Measurements from ENCODE around the gene ATP8A1. TPM values are rescaled to one million over a fixed set of nuclear protein-coding genes. Genes with fewer than 3 reads are reported as not detected.

Gene ATP8A1
- total RNA-seq, 1 experiment from 2014 or later: 14.3 TPM

- DNase-seq (ENCODE audit: low spot score): no peak
- ATAC-seq: no peak
- H3K27ac Mint-ChIP-seq: no peak overlapping the region
- peaks cover 5% of the 10 kb centered on the region; the same call in 1 of the 2 replicates for H3K4me1 Mint-ChIP-seq
- peaks cover 2% of the 10 kb centered on the region; the same call in 1 of the 2 replicates for H3K36me3 Mint-ChIP-seq
- no peak overlapping the region for H3K4me3 Mint-ChIP-seq
- ChIA-PET POLR2A (no interaction called here), CTCF (no interaction called here)
- TF ChIP-seq ZBTB43 (CRISPR knock-in tag; IDR thresholded peaks at IDR 0.05) (no peak), ETV6 (CRISPR knock-in tag; IDR thresholded peaks at IDR 0.05) (no peak), ZNF671 (CRISPR knock-in tag; IDR thresholded peaks at IDR 0.05) (no peak), FOXJ3 (CRISPR knock-in tag; IDR thresholded peaks at IDR 0.05; ENCODE audit: borderline replicate concordance) (no peak), ESRRA (CRISPR knock-in tag; IDR thresholded peaks at IDR 0.05; ENCODE audit: borderline replicate concordance) (no peak), ZNF423 (CRISPR knock-in tag; IDR thresholded peaks at IDR 0.05) (no peak), RORB (CRISPR knock-in tag; IDR thresholded peaks at IDR 0.05) (no peak), USF2 (CRISPR knock-in tag; IDR thresholded peaks at IDR 0.05) (no peak), ZNF396 (CRISPR knock-in tag; IDR thresholded peaks at IDR 0.05; ENCODE audit: borderline replicate concordance) (no peak), NR2C2 (CRISPR knock-in tag; IDR thresholded peaks at IDR 0.05) (no peak), ZNF281 (CRISPR knock-in tag; IDR thresholded peaks at IDR 0.05) (no peak), TEAD4 (CRISPR knock-in tag; IDR thresholded peaks at IDR 0.05) (no peak), ATF1 (CRISPR knock-in tag; IDR thresholded peaks at IDR 0.05) (no peak), ZNF425 (CRISPR knock-in tag; conservative IDR thresholded peaks at IDR 0.05) (no peak), ZNF317 (CRISPR knock-in tag; IDR thresholded peaks at IDR 0.05; ENCODE audit: borderline replicate concordance, low read depth) (no peak), OVOL2 (CRISPR knock-in tag; IDR thresholded peaks at IDR 0.05; ENCODE audit: borderline replicate concordance) (no peak), PREB (CRISPR knock-in tag; IDR thresholded peaks at IDR 0.05; ENCODE audit: borderline replicate concordance) (no peak), EMX1 (CRISPR knock-in tag; IDR thresholded peaks at IDR 0.05) (no peak)
- 0 out of 2 replicates have a peak, but pooled peaks cover 1% of the 10 kb centered on the region for H3K9me3 Mint-ChIP-seq
- no peaks in the 10 kb centered on the region for H3K27me3 Mint-ChIP-seq (ENCODE audit: low read depth)
These were observed 211.9 kb downstream of the ATP8A1 start for GRCh38 chr4:42445038-42445437.

- no peaks in the 10 kb centered on the region for H3K27me3 Mint-ChIP-seq (ENCODE audit: low read depth)
- H3K4me1 Mint-ChIP-seq: peaks cover 16% of the 10 kb centered on the region
- no peaks in the 10 kb centered on the region for H3K9me3 Mint-ChIP-seq
- no peak overlapping the region for H3K4me3 Mint-ChIP-seq
- ChIA-PET CTCF (interaction anchor here (1.2 kb wide), 1 partner anchor 73 kb away, joined by 3 read pairs; no protein-coding TSS in a partner anchor), POLR2A (no interaction called here)
- ATAC-seq (no peak), DNase-seq (ENCODE audit: low spot score) (no peak)
- H3K36me3 Mint-ChIP-seq: no peaks in the 10 kb centered on the region
- no peak overlapping the region for H3K27ac Mint-ChIP-seq
- TF ChIP-seq NR3C1 (CRISPR knock-in tag; conservative IDR thresholded peaks at IDR 0.05; ENCODE audit: low read depth): no peak
- no peak for TF ChIP-seq E2F5 (CRISPR knock-in tag; IDR thresholded peaks at IDR 0.05)
- no peak for TF ChIP-seq ZBTB21 (CRISPR knock-in tag; IDR thresholded peaks at IDR 0.05; ENCODE audit: borderline replicate concordance)
- TF ChIP-seq ERG (CRISPR knock-in tag; IDR thresholded peaks at IDR 0.05): no peak
- no peak for TF ChIP-seq ELF4 (CRISPR knock-in tag; IDR thresholded peaks at IDR 0.05; ENCODE audit: low read depth)
- TF ChIP-seq ZNF671 (CRISPR knock-in tag; IDR thresholded peaks at IDR 0.05): no peak
- no peak for TF ChIP-seq NFE2L1 (CRISPR knock-in tag; IDR thresholded peaks at IDR 0.05)
- TF ChIP-seq MYBL2 (CRISPR knock-in tag; IDR thresholded peaks at IDR 0.05): no peak
- TF ChIP-seq ZNF263 (CRISPR knock-in tag; IDR thresholded peaks at IDR 0.05; ENCODE audit: low read depth): no peak
These were observed 214.3 kb downstream of the ATP8A1 start for GRCh38 chr4:42442601-42443000.
